Osteocyte (in vitro differentiated cells): ENCODE results near the gene C2orf42. TPM values are rescaled to one million over a fixed set of nuclear protein-coding genes. Genes with fewer than 3 reads are reported as not detected.

Experiments
- DNase-seq: peaks from one replicate; pipeline ENCODE4 v3.0.0; 2021; ENCODE audit warnings: mixed read lengths; ENCODE audit not compliant: unreplicated experiment; ENCODE audit errors: extremely low spot score
- H3K27ac Mint-ChIP-seq: one replicate; pipeline ENCODE4 v1.8.0; 2021; ENCODE audit warnings: mild to moderate bottlenecking, mixed read lengths; ENCODE audit not compliant: unreplicated experiment
- H3K27me3 Mint-ChIP-seq: one replicate; pipeline ENCODE4 v1.8.0; 2021; ENCODE audit warnings: mixed read lengths; ENCODE audit not compliant: unreplicated experiment
- H3K36me3 Mint-ChIP-seq: one replicate; pipeline ENCODE4 v1.8.0; 2021; ENCODE audit warnings: mixed read lengths; ENCODE audit not compliant: unreplicated experiment
- H3K4me1 Mint-ChIP-seq: one replicate; pipeline ENCODE4 v1.8.0; 2021; ENCODE audit warnings: mixed read lengths; ENCODE audit not compliant: unreplicated experiment
- H3K4me3 Mint-ChIP-seq: one replicate; pipeline ENCODE4 v1.8.0; 2021; ENCODE audit warnings: mild to moderate bottlenecking, moderate library complexity, mixed read lengths; ENCODE audit not compliant: unreplicated experiment
- H3K9me3 Mint-ChIP-seq: one replicate; pipeline ENCODE4 v1.8.0; 2021; ENCODE audit warnings: mixed read lengths; ENCODE audit not compliant: unreplicated experiment
- CTCF ChIP-seq: fragments of 200-600 bp; sonication (generic); IDR thresholded peaks from 2 replicates; pipeline ENCODE4 v1.5.0; 2021; ENCODE audit warnings: antibody characterized with exemption, mild to moderate bottlenecking, moderate library complexity
- total RNA-seq: library from RNA; stranded (reverse); gene quantifications from 2 replicates; pipeline ENCODE4 v1.2.1, GENCODE V29; 2021

Gene C2orf42
- total RNA-seq, 1 donor from 2014 or later, result 25.7 TPM

- Mint-ChIP-seq H3K4me3 (no peak overlapping the region), H3K4me1 (peaks cover 3% of the 10 kb centered on the region)
Observed at GRCh38 chr2:70214953-70215549, 24.2 kb upstream of the C2orf42 start.

GRCh38 chr2:70214365-70214764 is 23.5 kb upstream of the C2orf42 start:
- no peaks in the 10 kb centered on the region for H3K9me3 Mint-ChIP-seq
- DNase-seq, result no peak
- no peaks in the 10 kb centered on the region for H3K27me3 Mint-ChIP-seq
- no peak for TF ChIP-seq CTCF
- H3K27ac Mint-ChIP-seq, result no peak overlapping the region
- peaks cover 3% of the 10 kb centered on the region for H3K4me1 Mint-ChIP-seq
- no peak overlapping the region for H3K4me3 Mint-ChIP-seq
- peaks cover 57% of the 10 kb centered on the region for H3K36me3 Mint-ChIP-seq

More at GRCh38 chr2:70214953-70215549, 24.2 kb upstream of the C2orf42 start:
- Mint-ChIP-seq H3K27me3 (no peaks in the 10 kb centered on the region), H3K36me3 (peaks cover 53% of the 10 kb centered on the region), H3K9me3 (no peaks in the 10 kb centered on the region), H3K27ac (peak overlapping the region; percentile 7)
- DNase-seq, result no peak
- no peak for TF ChIP-seq CTCF

DNA sequence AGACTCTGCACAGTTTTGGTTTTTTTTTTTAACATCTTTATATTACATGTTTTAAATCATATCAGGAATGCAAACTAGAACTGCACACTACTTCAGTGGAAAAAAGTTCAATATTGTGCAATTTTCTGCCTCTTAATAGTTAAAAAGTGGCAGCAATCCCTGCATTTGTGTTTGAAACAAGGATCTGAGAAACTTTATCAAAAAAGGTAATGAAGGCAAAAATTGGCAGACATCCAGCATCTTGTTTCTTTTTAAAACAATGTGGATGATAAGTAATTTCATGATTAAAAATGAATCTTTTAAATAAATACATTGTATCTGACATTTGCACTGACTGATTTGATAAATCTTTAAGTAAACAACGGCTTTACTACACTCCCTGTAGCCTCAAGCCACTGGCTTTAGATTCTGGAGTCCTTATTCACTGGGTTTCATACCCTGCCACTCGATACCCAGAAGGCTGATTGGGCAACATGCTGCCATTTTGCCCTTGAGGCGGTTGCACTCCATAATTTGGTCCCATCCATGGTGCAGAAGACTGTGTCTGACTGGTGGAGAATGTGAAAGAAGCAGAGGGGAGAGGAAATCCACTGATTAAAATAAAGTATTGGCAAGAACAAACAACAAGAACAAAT is 21.6 kb upstream of the C2orf42 start:
- Mint-ChIP-seq H3K9me3 (no peaks in the 10 kb centered on the region), H3K27me3 (no peaks in the 10 kb centered on the region), H3K27ac (no peak overlapping the region), H3K4me3 (no peak overlapping the region), H3K4me1 (peaks cover 3% of the 10 kb centered on the region), H3K36me3 (peaks cover 45% of the 10 kb centered on the region)
- TF ChIP-seq CTCF, result no peak
- no peak for DNase-seq

DNA sequence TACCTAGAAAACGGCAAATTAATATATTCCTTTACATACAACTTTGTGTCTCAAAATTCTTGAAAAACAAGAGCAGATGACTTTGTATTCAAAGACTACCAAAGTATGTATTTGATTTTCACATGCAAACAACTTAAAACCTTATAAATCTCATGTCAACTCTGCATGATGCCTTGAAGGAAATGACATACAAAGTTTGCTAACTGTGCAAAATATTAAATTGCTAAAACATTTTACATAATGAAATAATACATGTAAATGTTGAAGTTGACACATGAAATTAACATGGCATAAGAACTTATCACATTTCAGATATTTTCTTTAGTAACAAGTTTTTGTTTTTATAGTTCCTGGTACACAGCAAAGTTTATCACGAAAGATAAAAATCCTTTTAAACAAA is 20.8 kb upstream of the C2orf42 start:
- H3K27me3 Mint-ChIP-seq, result no peaks in the 10 kb centered on the region

More for the DNA sequence above, 20.8 kb upstream of the C2orf42 start:
- no peak for DNase-seq
- no peak for TF ChIP-seq CTCF
- H3K27ac Mint-ChIP-seq, result no peak overlapping the region
- H3K9me3 Mint-ChIP-seq, result no peaks in the 10 kb centered on the region
- H3K4me1 Mint-ChIP-seq, result peaks cover 3% of the 10 kb centered on the region
- peaks cover 42% of the 10 kb centered on the region for H3K36me3 Mint-ChIP-seq
- H3K4me3 Mint-ChIP-seq, result no peak overlapping the region
